ENCODE data around the gene NT5C1B.

NT5C1B gene

GRCh38 chr2:18536100-18536499 is 53.3 kb downstream of the NT5C1B start:
- H3K4me1 ChIP-seq (ENCODE audit: insufficient read depth, low read length, severe bottlenecking), result no peaks in the 10 kb centered on the region
- TF ChIP-seq CTCF (IDR thresholded peaks at IDR 0.05; ENCODE audit: low read length) (no peak), EZH2 (IDR thresholded peaks at IDR 0.05; ENCODE audit: borderline replicate concordance, low read length) (no peak)
- no peaks in the 10 kb centered on the region for H3K79me2 ChIP-seq (ENCODE audit: insufficient read depth, low read length)
- H4K20me1 ChIP-seq (ENCODE audit: insufficient read depth, low read length), result no peaks in the 10 kb centered on the region
- no peaks in the 10 kb centered on the region for H3K9me2 ChIP-seq (ENCODE audit: low read depth, low read length)
- H3K4me3 ChIP-seq (ENCODE audit: low read depth, low read length, poor library complexity, severe bottlenecking), result no peak overlapping the region
- H3K36me3 ChIP-seq (ENCODE audit: insufficient read depth, low read length), result no peaks in the 10 kb centered on the region
- no peaks in the 10 kb centered on the region for H3F3A ChIP-seq (ENCODE audit: insufficient read depth, low read length)
- H3K9ac ChIP-seq (ENCODE audit: low read length), result no peak overlapping the region
- H3K4me2 ChIP-seq (ENCODE audit: low read length), result no peak overlapping the region
- no peak overlapping the region for H3K27ac ChIP-seq (ENCODE audit: low read depth, low read length, poor library complexity, severe bottlenecking)
- H3K27me3 ChIP-seq (ENCODE audit: insufficient read depth, low read length), result no peaks in the 10 kb centered on the region
- no peaks in the 10 kb centered on the region for H3K9me3 ChIP-seq (ENCODE audit: low read length)
- H2AFZ ChIP-seq (ENCODE audit: low read length), result no peak overlapping the region

GRCh38 chr2:18531194-18531593 is 58.2 kb downstream of the NT5C1B start:
- Histone ChIP-seq H3K4me2 (ENCODE audit: low read length) (no peak overlapping the region), H3K36me3 (ENCODE audit: insufficient read depth, low read length) (no peaks in the 10 kb centered on the region), H3K4me3 (ENCODE audit: low read depth, low read length, poor library complexity, severe bottlenecking) (no peak overlapping the region)

GRCh38 chr2:18527822-18528221 is 61.5 kb downstream of the NT5C1B start:
- Histone ChIP-seq H3K9me3 (ENCODE audit: low read length) (no peaks in the 10 kb centered on the region), H3K36me3 (ENCODE audit: insufficient read depth, low read length) (no peaks in the 10 kb centered on the region), H4K20me1 (ENCODE audit: insufficient read depth, low read length) (no peaks in the 10 kb centered on the region), H3K4me2 (ENCODE audit: low read length) (no peak overlapping the region), H2AFZ (ENCODE audit: low read length) (no peak overlapping the region), H3K79me2 (ENCODE audit: insufficient read depth, low read length) (no peaks in the 10 kb centered on the region), H3K27me3 (ENCODE audit: insufficient read depth, low read length) (no peaks in the 10 kb centered on the region), H3K4me1 (ENCODE audit: insufficient read depth, low read length, severe bottlenecking) (no peaks in the 10 kb centered on the region), H3K27ac (ENCODE audit: low read depth, low read length, poor library complexity, severe bottlenecking) (no peak overlapping the region), H3K9ac (ENCODE audit: low read length) (no peak overlapping the region), H3K9me2 (ENCODE audit: low read depth, low read length) (no peaks in the 10 kb centered on the region), H3F3A (ENCODE audit: insufficient read depth, low read length) (no peaks in the 10 kb centered on the region), H3K4me3 (ENCODE audit: low read depth, low read length, poor library complexity, severe bottlenecking) (no peak overlapping the region)
- TF ChIP-seq EZH2 (IDR thresholded peaks at IDR 0.05; ENCODE audit: borderline replicate concordance, low read length), result no peak

More at GRCh38 chr2:18531194-18531593, 58.2 kb downstream of the NT5C1B start:
- Histone ChIP-seq H4K20me1 (ENCODE audit: insufficient read depth, low read length) (no peaks in the 10 kb centered on the region), H3K79me2 (ENCODE audit: insufficient read depth, low read length) (no peaks in the 10 kb centered on the region), H3K9me2 (ENCODE audit: low read depth, low read length) (no peaks in the 10 kb centered on the region), H3K4me1 (ENCODE audit: insufficient read depth, low read length, severe bottlenecking) (no peaks in the 10 kb centered on the region), H3K27ac (ENCODE audit: low read depth, low read length, poor library complexity, severe bottlenecking) (no peak overlapping the region), H3K9me3 (ENCODE audit: low read length) (no peaks in the 10 kb centered on the region), H3F3A (ENCODE audit: insufficient read depth, low read length) (no peaks in the 10 kb centered on the region), H3K27me3 (ENCODE audit: insufficient read depth, low read length) (no peaks in the 10 kb centered on the region), H2AFZ (ENCODE audit: low read length) (no peak overlapping the region), H3K9ac (ENCODE audit: low read length) (no peak overlapping the region)
- no peak for TF ChIP-seq CTCF (IDR thresholded peaks at IDR 0.05; ENCODE audit: low read length)
- TF ChIP-seq EZH2 (IDR thresholded peaks at IDR 0.05; ENCODE audit: borderline replicate concordance, low read length), result no peak

- Histone ChIP-seq H3K36me3 (ENCODE audit: insufficient read depth, low read length) (no peaks in the 10 kb centered on the region), H4K20me1 (ENCODE audit: insufficient read depth, low read length) (no peaks in the 10 kb centered on the region), H3K9me2 (ENCODE audit: low read depth, low read length) (no peaks in the 10 kb centered on the region), H3K27ac (ENCODE audit: low read depth, low read length, poor library complexity, severe bottlenecking) (no peak overlapping the region), H3K27me3 (ENCODE audit: insufficient read depth, low read length) (no peaks in the 10 kb centered on the region), H3K4me2 (ENCODE audit: low read length) (no peak overlapping the region), H3F3A (ENCODE audit: insufficient read depth, low read length) (no peaks in the 10 kb centered on the region), H3K9ac (ENCODE audit: low read length) (no peak overlapping the region), H3K4me1 (ENCODE audit: insufficient read depth, low read length, severe bottlenecking) (no peaks in the 10 kb centered on the region), H3K79me2 (ENCODE audit: insufficient read depth, low read length) (no peaks in the 10 kb centered on the region), H3K4me3 (ENCODE audit: low read depth, low read length, poor library complexity, severe bottlenecking) (no peak overlapping the region), H2AFZ (ENCODE audit: low read length) (no peak overlapping the region), H3K9me3 (ENCODE audit: low read length) (no peaks in the 10 kb centered on the region)
- TF ChIP-seq EZH2 (IDR thresholded peaks at IDR 0.05; ENCODE audit: borderline replicate concordance, low read length) (no peak), CTCF (IDR thresholded peaks at IDR 0.05; ENCODE audit: low read length) (no peak)
Measured at GRCh38 chr2:18527326-18527725, 62.0 kb downstream of the NT5C1B start.
